ENCODE results near the gene KIR3DL3. TPM values are rescaled to one million over a fixed set of nuclear protein-coding genes. Genes with fewer than 3 reads are reported as not detected.
A peak's percentile ranks its signal among the peaks of the same experiment; 100 is the strongest.
"Not testable (repeated sequence)": the region's sequence is repeated elsewhere in the genome, so short reads cannot be mapped to it uniquely, and the experiment has no call there.

Gene KIR3DL3
- polyA plus RNA-seq (ENCODE audit: insufficient read length in 4 of 4), result not detected

DNA sequence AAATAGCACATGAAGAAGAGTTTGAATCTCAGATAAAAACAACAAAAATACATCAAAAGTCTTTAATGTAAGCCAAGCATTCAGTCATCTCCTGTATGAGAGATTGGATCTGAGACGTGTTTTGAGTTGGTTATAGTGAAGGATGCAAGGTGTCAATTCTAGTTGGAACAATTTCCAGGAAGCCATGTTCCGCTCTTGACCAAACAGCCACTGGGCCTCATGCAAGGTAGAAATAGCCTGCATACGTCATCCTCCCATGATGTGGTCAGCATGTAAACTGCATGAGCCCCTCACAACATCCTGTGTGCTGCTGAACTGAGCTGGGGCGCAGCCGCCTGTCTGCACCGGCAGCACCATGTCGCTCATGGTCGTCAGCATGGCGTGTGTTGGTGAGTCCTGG lies at the start of gene KIR3DL3:
KIR3DL3 (plus strand) TSS at position 301 of the 400 bp plus-strand sequence; CDS start at position 356, 55 bp downstream.
- DNase-seq (ENCODE audit: low read depth in 4 of 4, low spot score in 2 of 4), result no peak

DNA sequence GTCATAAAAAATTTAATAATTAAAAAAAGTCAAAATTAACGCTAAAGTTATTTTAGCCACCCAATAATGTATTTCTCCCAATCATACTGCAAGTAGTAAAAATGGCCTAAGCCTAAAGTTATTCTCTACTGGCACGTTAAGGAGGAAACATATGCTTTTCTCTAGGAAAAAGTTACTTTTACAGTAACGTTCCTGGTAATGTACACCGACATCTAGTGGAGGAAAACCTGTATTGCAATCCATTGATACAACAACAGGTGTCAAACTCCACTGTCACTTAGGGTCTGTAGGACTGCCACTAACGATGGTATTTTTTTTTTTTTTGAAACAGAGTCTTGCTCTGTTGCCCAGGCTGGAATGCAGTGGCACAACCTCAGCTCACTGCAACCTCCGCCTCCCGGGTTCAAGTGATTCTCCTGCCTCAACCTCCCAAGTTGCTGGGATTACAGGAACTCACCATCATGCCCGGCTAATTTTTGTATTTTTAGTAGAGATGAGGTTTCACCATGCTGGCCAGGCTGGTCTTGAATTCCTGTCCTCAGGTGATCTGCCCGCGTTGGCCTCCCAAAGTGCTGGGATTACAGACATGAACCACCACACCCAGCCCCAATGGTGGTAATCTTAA lies 47.9 kb upstream of the KIR3DL3 start:
- peak in 1 of 4 donors; percentile 11 for DNase-seq (ENCODE audit: low read depth in 4 of 4, low spot score in 2 of 4)

DNA sequence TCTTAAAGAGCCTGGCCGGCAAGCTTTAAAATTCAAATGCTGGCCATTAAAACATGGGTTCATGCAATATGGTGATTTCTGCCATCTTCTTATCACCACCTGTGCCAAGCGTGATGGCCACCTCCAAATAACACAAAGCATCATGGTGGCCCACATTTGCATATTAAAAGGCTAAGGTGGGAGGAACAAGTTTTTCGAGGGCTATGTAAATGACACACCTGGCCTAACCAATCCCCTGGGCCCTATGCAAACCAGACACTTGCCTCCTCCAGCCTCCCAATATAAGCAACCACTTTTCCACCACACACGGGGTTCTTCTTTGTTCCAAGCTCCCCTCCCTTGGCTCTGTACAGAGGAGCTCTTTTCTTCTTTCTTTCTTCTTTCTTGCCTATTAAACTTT lies 47.0 kb upstream of the KIR3DL3 start:
- no peak for DNase-seq (ENCODE audit: low read depth in 4 of 4, low spot score in 2 of 4)

DNA sequence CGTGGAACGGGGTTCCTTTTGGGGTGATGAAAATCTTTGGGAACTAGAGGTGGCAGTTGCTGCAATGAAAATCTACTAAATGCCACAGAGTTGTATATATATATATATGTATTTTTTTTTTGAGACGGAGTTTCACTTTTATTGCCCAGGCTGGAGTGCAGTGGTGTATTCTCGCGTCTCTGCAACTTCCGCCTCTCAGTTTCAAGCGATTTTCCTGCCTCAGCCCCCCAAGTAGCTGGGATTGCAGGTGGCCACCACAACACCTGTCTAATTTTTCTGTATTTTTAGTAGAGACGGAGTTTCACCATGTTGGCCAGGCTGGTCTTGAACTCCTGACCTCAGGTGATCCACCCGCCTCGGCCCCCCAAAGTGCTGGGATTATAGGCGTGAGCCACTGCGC lies 42.6 kb upstream of the KIR3DL3 start:
- not testable (repeated sequence) for DNase-seq (ENCODE audit: low read depth in 4 of 4, low spot score in 2 of 4)

DNA sequence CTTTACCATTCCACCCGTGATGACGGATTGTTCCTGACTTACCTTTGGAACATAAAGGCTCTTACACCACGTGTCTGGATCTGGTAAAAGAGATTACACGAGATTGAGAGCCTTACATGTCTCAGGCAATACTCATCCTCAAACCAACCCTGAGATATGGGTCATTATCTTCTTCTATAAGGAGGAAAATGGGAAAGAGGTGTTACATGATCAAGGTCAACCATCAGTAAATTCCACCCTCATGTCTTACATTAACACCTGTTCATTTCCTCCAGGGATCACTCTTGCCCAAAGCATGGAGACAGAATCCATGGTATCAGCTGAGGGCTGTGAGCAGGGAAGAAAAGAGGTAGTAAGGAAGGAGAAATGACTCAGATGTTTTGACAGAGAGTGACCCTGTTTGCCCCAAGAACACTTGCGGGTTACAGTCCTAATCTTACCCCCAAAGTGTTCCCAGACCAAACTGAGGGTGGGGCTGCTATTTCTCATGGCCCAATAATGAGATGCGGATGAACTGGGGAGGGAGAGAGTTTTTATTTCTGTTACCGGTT lies 41.9 kb upstream of the KIR3DL3 start:
- DNase-seq (ENCODE audit: low read depth in 4 of 4, low spot score in 2 of 4), result no peak

DNA sequence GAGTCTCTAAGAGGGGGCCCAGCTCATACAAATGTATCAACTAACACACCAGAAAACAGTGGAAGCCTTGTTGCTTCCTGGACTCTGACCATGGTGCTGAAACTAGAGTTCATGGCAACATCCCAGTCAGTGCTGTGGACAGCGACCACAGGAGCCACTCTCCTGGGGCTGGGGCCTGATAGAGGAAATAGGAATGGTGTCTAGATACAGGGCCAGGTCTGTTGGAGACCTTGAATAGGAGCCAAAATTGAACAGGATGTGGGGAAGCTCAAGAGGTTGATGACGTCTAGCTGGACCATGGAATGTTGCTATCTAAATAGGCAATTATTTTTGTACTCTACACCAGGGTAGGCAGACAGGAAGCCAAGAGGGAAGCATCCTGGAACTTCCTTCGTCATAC lies 39.7 kb upstream of the KIR3DL3 start:
- peak; percentile 13 to 71 (median 50) for DNase-seq (ENCODE audit: low read depth in 4 of 4, low spot score in 2 of 4)

DNA sequence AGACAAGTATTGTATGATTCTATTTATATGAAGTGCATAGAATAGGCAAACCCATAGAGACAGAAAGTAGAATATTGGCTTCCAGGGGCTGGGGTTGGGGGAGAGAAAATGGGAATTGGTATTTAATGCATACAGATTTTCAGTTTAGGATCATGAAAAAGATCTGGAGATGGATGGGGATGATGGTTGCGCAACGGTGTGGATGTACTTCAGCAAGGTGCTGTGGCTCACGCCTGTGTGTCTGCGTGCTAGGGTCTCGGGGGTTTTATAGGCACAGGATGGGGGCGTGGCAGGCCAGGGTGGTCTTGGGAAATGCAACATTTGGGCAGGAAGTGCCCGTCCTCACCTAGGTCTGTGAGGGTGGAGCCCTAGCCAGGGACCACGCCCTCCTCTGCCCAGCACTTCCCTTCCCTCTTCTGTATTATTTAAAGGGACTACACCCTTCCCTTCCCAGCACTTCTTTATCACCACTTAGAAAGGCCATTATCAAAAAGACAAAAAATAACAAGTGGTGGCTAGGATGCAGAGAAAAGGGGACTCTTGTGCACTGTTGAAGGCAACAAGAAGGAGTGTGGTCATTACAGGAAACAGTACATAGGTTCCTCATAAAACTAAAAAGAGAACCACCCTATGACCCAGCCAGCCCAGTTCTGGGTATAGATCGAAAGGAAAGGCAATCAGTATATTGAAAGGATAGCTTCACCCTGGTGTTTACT lies 32.5 kb upstream of the KIR3DL3 start:
- no peak for DNase-seq (ENCODE audit: low read depth in 4 of 4, low spot score in 2 of 4)

GRCh38 chr19:54692298-54692615 lies 32.0 kb upstream of the KIR3DL3 start:
- DNase-seq (ENCODE audit: low read depth in 4 of 4, low spot score in 2 of 4), result no peak

DNA sequence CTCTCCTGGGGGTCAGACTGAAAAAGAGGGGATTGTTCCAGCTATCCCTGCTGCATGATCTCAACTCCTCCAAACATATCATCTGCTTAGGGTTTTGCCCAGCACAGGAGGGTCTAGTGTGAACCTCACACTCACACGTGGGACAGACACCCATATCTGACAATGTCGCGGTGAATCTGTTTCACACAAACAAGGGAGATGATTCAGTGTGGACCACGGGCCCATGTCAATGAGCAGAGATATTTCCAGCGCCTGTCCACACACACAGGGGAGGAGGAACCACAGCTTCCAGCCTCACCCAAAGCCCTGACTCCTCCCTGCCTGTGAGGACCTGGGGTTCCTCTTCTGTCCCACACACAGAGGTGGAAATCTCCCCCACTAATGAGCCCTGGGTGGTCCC lies 29.6 kb upstream of the KIR3DL3 start:
- no peak for DNase-seq (ENCODE audit: low read depth in 4 of 4, low spot score in 2 of 4)

- DNase-seq (ENCODE audit: low read depth in 4 of 4, low spot score in 2 of 4), result no peak
Observed at GRCh38 chr19:54696117-54696548, 28.1 kb upstream of the KIR3DL3 start.

GRCh38 chr19:54696766-54697165 lies 27.5 kb upstream of the KIR3DL3 start:
- DNase-seq (ENCODE audit: low read depth in 4 of 4, low spot score in 2 of 4), result no peak

DNA sequence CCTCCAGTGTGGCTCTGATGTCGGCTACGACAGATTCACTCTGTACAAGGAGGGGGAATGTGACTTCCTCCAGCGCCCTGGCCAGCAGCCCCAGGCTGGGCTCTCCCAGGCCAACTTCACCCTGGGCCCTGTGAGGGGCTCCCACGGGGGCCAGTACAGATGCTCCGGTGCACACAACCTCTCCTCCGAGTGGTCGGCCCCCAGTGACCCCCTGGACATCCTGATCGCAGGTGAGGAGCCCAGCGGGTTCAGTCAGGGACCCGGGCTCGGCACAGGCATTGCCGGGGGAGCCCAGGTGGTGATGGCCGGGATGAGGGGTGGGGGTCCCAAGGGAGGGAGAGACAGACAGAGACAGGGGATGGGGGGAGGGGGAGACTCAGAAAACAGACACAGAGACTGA lies 26.5 kb upstream of the KIR3DL3 start:
- not testable (repeated sequence) for DNase-seq (ENCODE audit: low read depth in 4 of 4, low spot score in 2 of 4)

DNA sequence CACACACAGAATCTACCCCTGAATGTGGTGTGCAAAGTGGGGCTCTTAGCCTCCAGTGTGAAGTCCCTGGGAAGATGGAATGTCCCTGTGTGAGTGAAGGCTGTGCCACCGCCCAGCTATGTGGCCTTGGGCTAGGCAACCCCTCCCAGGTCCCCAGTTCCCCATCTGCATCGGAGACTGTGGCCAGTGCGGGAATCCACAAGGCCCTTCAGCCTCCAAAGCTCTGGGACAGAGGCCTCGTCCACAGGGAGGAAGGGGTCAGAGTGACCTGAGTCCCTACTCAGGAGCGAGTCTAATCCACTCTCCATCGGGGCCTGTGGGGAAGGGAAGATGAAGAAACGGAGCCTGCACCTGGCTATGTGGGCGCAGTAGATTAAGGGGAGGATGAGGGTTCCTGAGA lies 19.3 kb upstream of the KIR3DL3 start:
- no peak for DNase-seq (ENCODE audit: low read depth in 4 of 4, low spot score in 2 of 4)

- no peak for DNase-seq (ENCODE audit: low read depth in 4 of 4, low spot score in 2 of 4)
Observed at GRCh38 chr19:54707962-54708361, 16.3 kb upstream of the KIR3DL3 start.

DNA sequence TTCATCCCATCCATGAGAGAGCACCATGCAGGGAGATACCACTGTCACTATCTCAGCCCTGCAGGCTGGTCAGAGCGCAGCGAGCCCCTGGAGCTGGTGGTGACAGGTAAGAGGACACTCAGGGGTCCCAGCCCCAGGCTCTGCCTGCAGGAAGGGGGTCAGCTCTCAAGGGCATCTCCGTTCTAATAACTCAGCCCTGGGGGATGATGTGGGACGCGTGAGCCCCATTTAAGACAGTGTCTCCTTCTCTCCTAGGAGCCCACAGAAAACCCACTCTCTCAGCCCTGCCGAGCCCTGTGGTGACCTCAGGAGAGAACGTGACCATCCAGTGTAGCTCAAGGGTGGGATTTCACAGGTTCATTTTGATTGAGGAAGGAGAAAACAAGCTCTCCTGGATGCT lies 15.5 kb upstream of the KIR3DL3 start:
- no peak for DNase-seq (ENCODE audit: low read depth in 4 of 4, low spot score in 2 of 4)

GRCh38 chr19:54709212-54709948 lies 14.9 kb upstream of the KIR3DL3 start:
- no peak for DNase-seq (ENCODE audit: low read depth in 4 of 4, low spot score in 2 of 4)

DNA sequence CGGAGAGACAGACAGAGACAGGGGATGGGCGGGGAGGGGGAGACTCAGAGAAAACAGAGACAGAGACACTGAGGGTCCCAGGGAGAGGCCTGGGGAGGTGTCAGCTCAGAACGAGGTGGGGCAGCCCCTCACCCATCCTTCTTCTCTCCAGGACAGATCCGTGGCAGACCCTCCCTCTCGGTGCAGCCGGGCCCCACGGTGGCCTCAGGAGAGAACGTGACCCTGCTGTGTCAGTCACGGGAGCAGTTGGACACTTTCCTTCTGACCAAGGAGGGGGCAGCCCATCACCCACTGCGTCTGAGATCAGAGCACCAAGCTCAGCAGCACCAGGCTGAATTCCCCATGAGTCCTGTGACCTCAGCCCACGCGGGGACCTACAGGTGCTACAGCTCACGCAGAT lies 14.3 kb upstream of the KIR3DL3 start:
- not testable (repeated sequence) for DNase-seq (ENCODE audit: low read depth in 4 of 4, low spot score in 2 of 4)

GRCh38 chr19:54724644-54725043 lies 402 bp downstream of the KIR3DL3 start:
- no peak for DNase-seq (ENCODE audit: low read depth in 4 of 4, low spot score in 2 of 4)

GRCh38 chr19:54725321-54725720 lies 1.1 kb downstream of the KIR3DL3 start:
- no peak for DNase-seq (ENCODE audit: low read depth in 4 of 4, low spot score in 2 of 4)

GRCh38 chr19:54727562-54727961 lies 3.3 kb downstream of the KIR3DL3 start:
- no peak for DNase-seq (ENCODE audit: low read depth in 4 of 4, low spot score in 2 of 4)

DNA sequence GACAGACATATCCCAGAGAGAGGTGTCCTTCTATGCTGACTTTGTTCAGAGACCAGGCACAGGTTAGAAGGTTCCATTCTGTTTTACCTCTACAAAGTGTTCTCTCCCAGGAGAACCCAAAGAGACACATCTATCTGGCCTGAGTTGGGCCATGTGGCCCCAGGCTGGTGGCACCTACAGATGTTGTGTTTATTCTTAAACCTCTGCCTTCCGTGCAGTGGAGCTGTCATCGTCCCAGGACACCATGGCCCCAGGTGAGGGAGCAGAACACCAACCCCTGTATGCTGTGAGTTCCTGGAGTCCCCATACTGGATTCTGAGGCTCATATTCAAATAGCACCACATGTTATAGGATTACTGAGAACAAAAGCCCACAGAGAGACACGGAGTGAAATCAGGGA lies 3.9 kb downstream of the KIR3DL3 start:
- DNase-seq (ENCODE audit: low read depth in 4 of 4, low spot score in 2 of 4), result no peak
